ENCODE measurements around the gene PIK3R2. TPM values are rescaled to one million over a fixed set of nuclear protein-coding genes. Genes with fewer than 3 reads are reported as not detected.

Gene PIK3R2
- polyA plus RNA-seq, 4 donors, result 1.6 to 71.3 (median 8.1) TPM

DNA sequence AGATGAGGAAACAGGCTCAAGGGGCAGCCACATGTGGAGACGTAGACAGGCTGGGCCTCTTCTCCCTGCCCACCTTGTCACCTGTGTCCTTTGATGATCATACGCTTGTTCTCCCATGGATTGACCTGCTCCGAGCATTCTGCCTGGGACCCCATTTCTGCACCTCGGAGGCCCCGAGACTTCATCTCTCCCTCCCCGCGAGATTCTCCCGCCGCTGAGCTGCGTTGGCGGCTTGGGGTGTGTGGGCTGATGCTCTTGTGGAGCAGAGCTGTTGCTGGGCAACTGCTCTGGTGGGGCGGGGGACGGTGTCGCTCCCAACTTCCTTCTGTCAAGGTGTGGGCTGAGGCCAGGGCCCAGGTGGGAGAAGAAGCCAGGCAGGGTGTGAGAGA, 33.3 kb upstream of the PIK3R2 start:
- Histone ChIP-seq H3K36me3 (ENCODE audit: control insufficient read depth in 3 of 3, insufficient read depth in 2 of 3, low read depth in 1 of 3, low read length in 3 of 3) (peaks cover 3 to 73% (median 22%) of the 10 kb centered on the region in 3 donors), H3K27me3 (ENCODE audit: control insufficient read depth in 3 of 3, insufficient read depth in 3 of 3, low read length in 3 of 3) (no peaks in the 10 kb centered on the region), H3K27ac (ENCODE audit: low read depth in 1 of 3, low read length in 2 of 3) (peak overlapping the region in 2 of 3 donors; percentile 33 to 62), H3K4me1 (ENCODE audit: control insufficient read depth in 3 of 3, insufficient read depth in 2 of 3, low read depth in 1 of 3, low read length in 2 of 3) (peaks cover 2 to 23% (median 7%) of the 10 kb centered on the region in 3 donors), H3K4me3 (ENCODE audit: low read depth in 1 of 3, low read length in 3 of 3) (no peak overlapping the region), H3K9me3 (ENCODE audit: control insufficient read depth in 2 of 2, insufficient read depth in 1 of 2, low read depth in 1 of 2, low read length in 1 of 2) (no peaks in the 10 kb centered on the region)
- peak in 1 of 2 donors; percentile 30 for DNase-seq
- FAIRE-seq, result no peak
- WGBS, 3 donors, result 52 to 63% (median 60%) methylated on average over 14 of the region's 14 CpGs

DNA sequence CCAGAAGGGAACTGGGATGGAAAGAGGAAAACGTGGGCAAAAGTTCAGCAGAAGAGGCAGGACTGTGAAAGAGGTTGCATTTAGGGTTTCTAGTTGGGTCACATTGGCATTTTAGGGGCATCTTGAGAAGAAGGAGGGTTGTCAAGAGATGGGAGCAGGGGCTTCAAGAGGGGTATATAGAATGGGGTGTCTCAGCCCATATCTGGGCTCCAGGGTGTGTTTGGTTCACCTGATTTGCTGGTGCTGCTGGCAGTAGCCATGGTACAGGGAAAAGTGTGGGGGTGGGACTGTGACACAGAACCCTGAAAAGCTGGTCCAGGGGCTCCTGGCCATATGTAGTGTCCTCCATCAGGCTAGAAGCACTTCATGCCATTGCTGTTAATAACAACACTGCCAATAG, 32.8 kb upstream of the PIK3R2 start:
- WGBS, 3 donors, result 27 to 55% (median 54%) methylated on average over 1 of the region's 1 CpG
- Histone ChIP-seq H3K36me3 (ENCODE audit: control insufficient read depth in 3 of 3, insufficient read depth in 2 of 3, low read depth in 1 of 3, low read length in 3 of 3) (peaks cover 3 to 73% (median 23%) of the 10 kb centered on the region in 3 donors), H3K4me1 (ENCODE audit: control insufficient read depth in 3 of 3, insufficient read depth in 2 of 3, low read depth in 1 of 3, low read length in 2 of 3) (peaks cover 2 to 23% (median 7%) of the 10 kb centered on the region in 3 donors), H3K27ac (ENCODE audit: low read depth in 1 of 3, low read length in 2 of 3) (peak overlapping the region in 2 of 3 donors; percentile 33 to 62), H3K9me3 (ENCODE audit: control insufficient read depth in 2 of 2, insufficient read depth in 1 of 2, low read depth in 1 of 2, low read length in 1 of 2) (no peaks in the 10 kb centered on the region), H3K4me3 (ENCODE audit: low read depth in 1 of 3, low read length in 3 of 3) (no peak overlapping the region), H3K27me3 (ENCODE audit: control insufficient read depth in 3 of 3, insufficient read depth in 3 of 3, low read length in 3 of 3) (no peaks in the 10 kb centered on the region)
- FAIRE-seq, result no peak
- no peak for DNase-seq

DNA sequence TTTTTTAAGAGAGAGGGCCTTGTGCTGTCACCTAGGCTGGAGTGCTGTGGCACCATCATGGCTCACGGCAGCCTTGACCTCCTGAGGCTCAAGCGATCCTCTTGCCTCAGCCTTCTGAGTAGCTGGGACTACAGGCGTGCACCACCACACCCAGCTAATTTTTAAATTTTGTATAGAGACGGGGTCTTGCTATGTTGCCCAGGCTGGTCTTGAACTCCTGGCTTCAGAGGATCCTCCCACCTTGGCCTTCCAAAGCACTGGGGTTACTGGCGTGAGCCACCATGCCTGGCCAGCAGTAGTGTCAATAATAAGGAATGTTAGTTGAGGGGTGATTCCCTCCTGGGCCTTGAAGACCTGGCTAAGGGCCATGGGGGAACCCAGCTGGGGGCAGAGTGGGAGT, 31.8 kb upstream of the PIK3R2 start:
- Histone ChIP-seq H3K4me1 (ENCODE audit: control insufficient read depth in 3 of 3, insufficient read depth in 2 of 3, low read depth in 1 of 3, low read length in 2 of 3) (peaks cover 2 to 23% (median 7%) of the 10 kb centered on the region in 3 donors), H3K36me3 (ENCODE audit: control insufficient read depth in 3 of 3, insufficient read depth in 2 of 3, low read depth in 1 of 3, low read length in 3 of 3) (peaks cover 3 to 76% (median 25%) of the 10 kb centered on the region in 3 donors), H3K9me3 (ENCODE audit: control insufficient read depth in 2 of 2, insufficient read depth in 1 of 2, low read depth in 1 of 2, low read length in 1 of 2) (no peaks in the 10 kb centered on the region), H3K27me3 (ENCODE audit: control insufficient read depth in 3 of 3, insufficient read depth in 3 of 3, low read length in 3 of 3) (no peaks in the 10 kb centered on the region), H3K27ac (ENCODE audit: low read depth in 1 of 3, low read length in 2 of 3) (no peak overlapping the region), H3K4me3 (ENCODE audit: low read depth in 1 of 3, low read length in 3 of 3) (no peak overlapping the region)
- no peak for DNase-seq
- 95 to 97% (median 97%) methylated on average over 5 of the region's 5 CpGs for WGBS, 3 donors
- FAIRE-seq, result no peak

DNA sequence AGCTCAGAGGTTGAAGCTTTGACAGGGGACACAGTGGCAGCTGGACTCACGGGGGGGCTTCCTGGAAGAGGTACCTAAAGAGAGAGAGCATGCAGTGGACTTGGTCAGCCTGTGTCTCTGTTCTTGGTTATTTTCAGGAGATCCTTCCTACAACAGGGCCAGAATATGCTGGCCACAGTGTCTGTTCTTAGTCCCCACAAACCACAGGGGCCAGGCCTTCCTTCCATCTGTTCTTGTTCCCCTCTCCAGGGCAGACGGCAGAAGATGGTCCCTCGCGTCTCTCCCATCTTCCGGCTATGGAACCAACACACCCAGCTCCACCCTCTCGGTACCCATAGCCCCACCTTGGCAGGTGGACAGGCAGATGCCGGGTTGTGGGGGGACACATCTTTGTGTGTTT, 30.5 kb upstream of the PIK3R2 start:
- Histone ChIP-seq H3K9me3 (ENCODE audit: control insufficient read depth in 2 of 2, insufficient read depth in 1 of 2, low read depth in 1 of 2, low read length in 1 of 2) (no peaks in the 10 kb centered on the region), H3K4me1 (ENCODE audit: control insufficient read depth in 3 of 3, insufficient read depth in 2 of 3, low read depth in 1 of 3, low read length in 2 of 3) (peaks cover 2 to 17% (median 7%) of the 10 kb centered on the region in 3 donors), H3K27ac (ENCODE audit: low read depth in 1 of 3, low read length in 2 of 3) (no peak overlapping the region), H3K4me3 (ENCODE audit: low read depth in 1 of 3, low read length in 3 of 3) (no peak overlapping the region), H3K36me3 (ENCODE audit: control insufficient read depth in 3 of 3, insufficient read depth in 2 of 3, low read depth in 1 of 3, low read length in 3 of 3) (peaks cover 3 to 83% (median 27%) of the 10 kb centered on the region in 3 donors), H3K27me3 (ENCODE audit: control insufficient read depth in 3 of 3, insufficient read depth in 3 of 3, low read length in 3 of 3) (no peaks in the 10 kb centered on the region)
- FAIRE-seq, result no peak
- 89 to 93% (median 92%) methylated on average over 7 of the region's 7 CpGs for WGBS, 3 donors
- DNase-seq, result no peak

DNA sequence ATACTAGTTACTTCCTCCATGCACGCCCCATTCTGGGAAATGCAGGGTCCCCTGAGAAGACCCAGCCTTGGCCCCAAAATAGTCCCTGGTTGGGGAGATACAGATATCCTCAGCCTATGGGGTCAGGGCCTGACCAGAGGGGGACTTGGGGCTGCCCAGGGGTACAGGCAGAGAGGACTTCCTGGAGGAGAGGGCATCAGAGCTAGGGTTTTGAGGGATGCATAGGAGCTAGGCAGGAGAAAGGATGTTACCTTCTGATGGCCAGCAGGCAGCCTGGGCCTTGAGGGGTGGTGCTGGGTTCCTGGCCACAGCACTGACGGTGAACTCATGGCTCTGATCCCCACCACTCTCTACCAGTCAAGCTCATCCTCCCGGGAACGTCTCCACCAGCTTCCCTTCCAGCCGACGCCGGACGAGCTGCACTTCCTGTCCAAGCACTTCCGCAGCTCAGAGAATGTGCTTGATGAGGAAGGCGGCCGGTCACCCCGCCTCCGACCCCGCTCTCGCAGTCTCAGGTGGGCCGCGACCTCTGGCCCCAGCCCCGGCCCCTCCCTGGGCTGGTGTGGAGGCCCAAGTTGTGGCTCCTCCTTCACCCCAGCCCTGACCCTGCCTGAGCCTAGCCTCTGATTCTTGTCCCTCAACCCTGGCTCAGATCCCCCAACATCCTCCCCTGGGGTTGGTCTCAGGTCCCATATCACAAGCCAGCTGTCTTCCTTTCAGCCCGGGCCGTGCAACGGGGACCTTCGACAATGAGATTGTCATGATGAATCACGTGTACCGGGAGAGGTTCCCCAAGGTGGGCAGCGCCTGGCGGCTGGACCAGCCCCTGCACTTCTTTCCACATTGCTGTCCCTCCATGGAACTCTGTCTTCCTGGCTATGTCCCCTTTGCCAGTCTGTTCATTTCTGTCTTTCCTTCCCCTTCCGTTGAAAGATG, 29.8 kb upstream of the PIK3R2 start:
- peaks cover 3 to 89% (median 29%) of the 10 kb centered on the region in 3 donors for H3K36me3 ChIP-seq (ENCODE audit: control insufficient read depth in 3 of 3, insufficient read depth in 2 of 3, low read depth in 1 of 3, low read length in 3 of 3)
- DNase-seq, result no peak

DNA sequence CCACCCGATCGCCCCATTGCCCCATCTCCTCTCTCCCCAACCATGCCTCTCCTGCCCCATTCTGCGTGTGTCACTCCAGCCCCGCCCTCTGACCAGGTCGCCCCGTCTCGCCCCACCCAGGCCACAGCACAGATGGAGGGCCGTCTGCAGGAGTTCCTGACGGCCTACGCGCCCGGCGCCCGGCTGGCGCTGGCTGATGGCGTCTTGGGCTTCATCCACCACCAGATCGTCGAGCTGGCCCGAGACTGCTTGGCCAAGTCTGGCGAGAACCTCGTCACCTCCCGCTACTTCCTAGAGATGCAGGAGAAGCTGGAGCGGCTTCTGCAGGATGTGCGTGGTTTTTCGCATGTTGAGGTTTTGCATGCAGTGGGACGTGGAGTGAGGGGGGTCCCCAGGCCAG, 29.1 kb upstream of the PIK3R2 start:
- H3K36me3 ChIP-seq (ENCODE audit: control insufficient read depth in 3 of 3, insufficient read depth in 2 of 3, low read depth in 1 of 3, low read length in 3 of 3), result peaks cover 3 to 94% (median 36%) of the 10 kb centered on the region in 3 donors
- FAIRE-seq, result no peak
- H3K27ac ChIP-seq (ENCODE audit: low read depth in 1 of 3, low read length in 2 of 3), result no peak overlapping the region
- no peaks in the 10 kb centered on the region for H3K27me3 ChIP-seq (ENCODE audit: control insufficient read depth in 3 of 3, insufficient read depth in 3 of 3, low read length in 3 of 3)
- DNase-seq, result no peak
- peaks cover 0 to 7% (median 2%) of the 10 kb centered on the region in 3 donors for H3K4me1 ChIP-seq (ENCODE audit: control insufficient read depth in 3 of 3, insufficient read depth in 2 of 3, low read depth in 1 of 3, low read length in 2 of 3)
- H3K9me3 ChIP-seq (ENCODE audit: control insufficient read depth in 2 of 2, insufficient read depth in 1 of 2, low read depth in 1 of 2, low read length in 1 of 2), result no peaks in the 10 kb centered on the region
- H3K4me3 ChIP-seq (ENCODE audit: low read depth in 1 of 3, low read length in 3 of 3), result no peak overlapping the region
- 76 to 83% (median 83%) methylated on average over 26 of the region's 26 CpGs for WGBS, 3 donors

More for the DNA sequence above, 29.8 kb upstream of the PIK3R2 start:
- no peak for FAIRE-seq
- Histone ChIP-seq H3K27me3 (ENCODE audit: control insufficient read depth in 3 of 3, insufficient read depth in 3 of 3, low read length in 3 of 3) (no peaks in the 10 kb centered on the region), H3K9me3 (ENCODE audit: control insufficient read depth in 2 of 2, insufficient read depth in 1 of 2, low read depth in 1 of 2, low read length in 1 of 2) (no peaks in the 10 kb centered on the region), H3K4me1 (ENCODE audit: control insufficient read depth in 3 of 3, insufficient read depth in 2 of 3, low read depth in 1 of 3, low read length in 2 of 3) (peaks cover 2 to 14% (median 7%) of the 10 kb centered on the region in 3 donors), H3K4me3 (ENCODE audit: low read depth in 1 of 3, low read length in 3 of 3) (no peak overlapping the region), H3K27ac (ENCODE audit: low read depth in 1 of 3, low read length in 2 of 3) (no peak overlapping the region)
- WGBS, 3 donors, result 80 to 88% (median 87%) methylated on average over 27 of the region's 27 CpGs

DNA sequence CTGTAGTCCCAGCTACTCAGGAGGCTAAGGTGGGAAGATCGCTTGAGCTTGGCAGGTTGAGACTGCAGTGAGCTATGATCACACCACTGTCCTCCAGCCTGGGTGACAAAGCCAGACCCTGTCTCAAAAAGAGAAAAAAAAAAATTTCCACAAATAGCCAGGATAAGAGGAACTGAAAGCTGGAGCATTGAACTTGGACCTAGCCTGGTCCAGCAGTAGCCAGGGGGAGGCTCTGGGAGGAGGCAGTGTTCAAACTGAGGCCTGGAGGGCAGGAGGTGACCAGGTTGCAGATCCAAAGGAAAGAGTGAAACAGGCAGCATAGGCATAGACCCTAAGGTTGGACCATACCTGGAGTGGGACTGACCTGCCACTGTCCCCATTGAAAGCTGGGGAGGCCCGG, 26.9 kb upstream of the PIK3R2 start:
- Histone ChIP-seq H3K36me3 (ENCODE audit: control insufficient read depth in 3 of 3, insufficient read depth in 2 of 3, low read depth in 1 of 3, low read length in 3 of 3) (peaks cover 5 to 97% (median 49%) of the 10 kb centered on the region in 3 donors), H3K27ac (ENCODE audit: low read depth in 1 of 3, low read length in 2 of 3) (no peak overlapping the region), H3K9me3 (ENCODE audit: control insufficient read depth in 2 of 2, insufficient read depth in 1 of 2, low read depth in 1 of 2, low read length in 1 of 2) (no peaks in the 10 kb centered on the region), H3K4me1 (ENCODE audit: control insufficient read depth in 3 of 3, insufficient read depth in 2 of 3, low read depth in 1 of 3, low read length in 2 of 3) (no peaks in the 10 kb centered on the region), H3K4me3 (ENCODE audit: low read depth in 1 of 3, low read length in 3 of 3) (no peak overlapping the region), H3K27me3 (ENCODE audit: control insufficient read depth in 3 of 3, insufficient read depth in 3 of 3, low read length in 3 of 3) (no peaks in the 10 kb centered on the region)
- no peak for FAIRE-seq
- 67 to 98% (median 73%) methylated on average over 2 of the region's 2 CpGs for whole genome bisulfite sequencing, 3 donors
- DNase-seq, result no peak

DNA sequence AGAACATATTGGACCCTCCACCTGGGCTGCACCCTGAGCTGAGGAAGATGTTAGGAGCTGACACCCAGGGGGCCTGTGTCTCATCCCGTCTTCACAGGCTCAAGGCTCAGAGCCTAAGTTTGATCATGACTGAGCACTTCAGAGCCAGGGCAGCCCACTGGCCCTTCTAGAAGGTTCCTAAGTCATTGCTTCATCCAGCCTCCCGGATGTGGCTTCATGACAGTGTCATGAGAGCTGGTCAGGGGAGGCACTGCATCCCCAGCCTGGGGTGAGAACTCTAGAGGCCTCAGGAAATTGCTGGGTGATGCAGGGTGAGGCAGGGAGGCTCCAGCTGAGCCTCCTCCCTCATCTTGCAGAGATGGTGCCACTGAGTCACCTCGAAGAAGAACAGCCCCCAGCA, 24.9 kb upstream of the PIK3R2 start:
- Histone ChIP-seq H3K27ac (ENCODE audit: low read depth in 1 of 3, low read length in 2 of 3) (no peak overlapping the region), H3K4me1 (ENCODE audit: control insufficient read depth in 3 of 3, insufficient read depth in 2 of 3, low read depth in 1 of 3, low read length in 2 of 3) (no peaks in the 10 kb centered on the region), H3K27me3 (ENCODE audit: control insufficient read depth in 3 of 3, insufficient read depth in 3 of 3, low read length in 3 of 3) (no peaks in the 10 kb centered on the region), H3K4me3 (ENCODE audit: low read depth in 1 of 3, low read length in 3 of 3) (no peak overlapping the region), H3K9me3 (ENCODE audit: control insufficient read depth in 2 of 2, insufficient read depth in 1 of 2, low read depth in 1 of 2, low read length in 1 of 2) (no peaks in the 10 kb centered on the region), H3K36me3 (ENCODE audit: control insufficient read depth in 3 of 3, insufficient read depth in 2 of 3, low read depth in 1 of 3, low read length in 3 of 3) (peaks cover 10 to 97% (median 52%) of the 10 kb centered on the region in 3 donors)
- WGBS, 3 donors, result 73 to 90% (median 84%) methylated on average over 3 of the region's 3 CpGs
- FAIRE-seq, result no peak
- no peak for DNase-seq

Measured in small intestine (tissue), 7 donors.